Tibial nerve (tissue), 4 donors: ENCODE data around the gene ZCCHC2.

Experiments used
- CTCF ChIP-seq, 5 experiments: fragments of 200-600 bp in 3 of 5; fragments of 450-650 bp in 2 of 5; sonication (generic) in 3 of 5; IDR thresholded peaks; one replicate each; pipeline ENCODE4 v1.5.1; 2016 to 2019; ENCODE audit warnings: antibody characterized with exemption in 5 of 5, mild to moderate bottlenecking in 3 of 5, moderate library complexity in 2 of 5
- EP300 ChIP-seq, 2 donors: sonication (generic); formaldehyde crosslinking; IDR thresholded peaks; one replicate each; pipeline ENCODE4 v1.6.1; 2017; ENCODE audit warnings: antibody characterized with exemption in 2 of 2, mild to moderate bottlenecking in 1 of 2
- POLR2A ChIP-seq, 2 donors: fragments of 450-650 bp; IDR thresholded peaks; one replicate each; pipeline ENCODE4 v1.6.1; 2017; ENCODE audit warnings: antibody characterized with exemption in 2 of 2, mild to moderate bottlenecking in 2 of 2, moderate library complexity in 2 of 2

- TF ChIP-seq CTCF (IDR thresholded peaks at IDR 0.05) (no peak), EP300 (IDR thresholded peaks at IDR 0.05) (no peak), POLR2A (IDR thresholded peaks at IDR 0.05) (no peak)
Observed at GRCh38 chr18:62537946-62538345, 15.1 kb downstream of the ZCCHC2 start.
